Activated T-cell treated with anti-CD3 and anti-CD28 coated beads, Interleukin-2, amount 50 U/mL, for 48 hours (primary cell): ENCODE data around the gene LATS2.
"Not testable (repeated sequence)": the region's sequence is repeated elsewhere in the genome, so short reads cannot be mapped to it uniquely, and the experiment has no call there.

ENCODE experiments used
- DNase-seq, 2 experiments: peaks; one replicate each; pipeline ENCODE4 v3.0.0-alpha.2; 2020

LATS2 gene

GRCh38 chr13:20953245-20953931, 108.0 kb downstream of the LATS2 start:
- no peak for DNase-seq

- no peak for DNase-seq
Observed at GRCh38 chr13:20952838-20953237, 108.5 kb downstream of the LATS2 start.

GRCh38 chr13:20948001-20948400, 113.4 kb downstream of the LATS2 start:
- not testable (repeated sequence) for DNase-seq

- DNase-seq, result peak in 1 of 2 experiments; percentile 23
Observed at GRCh38 chr13:20945952-20946383, 115.4 kb downstream of the LATS2 start.

- DNase-seq, result no peak
Observed at GRCh38 chr13:20942938-20943559, 118.3 kb downstream of the LATS2 start.

GRCh38 chr13:20940511-20940910, 120.9 kb downstream of the LATS2 start:
- DNase-seq, result not testable (repeated sequence)

GRCh38 chr13:20940083-20940482, 121.3 kb downstream of the LATS2 start:
- no peak for DNase-seq

GRCh38 chr13:20939662-20940061, 121.7 kb downstream of the LATS2 start:
- no peak for DNase-seq

- DNase-seq, result no peak
Observed at GRCh38 chr13:20938302-20938701, 123.1 kb downstream of the LATS2 start.

GRCh38 chr13:20927596-20928257, 133.7 kb downstream of the LATS2 start:
- no peak for DNase-seq

GRCh38 chr13:20925395-20925790, 136.0 kb downstream of the LATS2 start:
- not testable (repeated sequence) for DNase-seq

- DNase-seq, result peak; percentile 74
Observed at GRCh38 chr13:20924758-20925394, 136.5 kb downstream of the LATS2 start.

- DNase-seq, result no peak
Observed at GRCh38 chr13:20923272-20923671, 138.1 kb downstream of the LATS2 start.
